ENCODE measurements around the gene HOMER2.
A peak's percentile ranks its signal among the peaks of the same experiment; 100 is the strongest.

The HOMER2 gene

GRCh38 chr15:82916161-82916952, 36.2 kb downstream of the HOMER2 start:
- no peaks in the 10 kb centered on the region for H4K20me1 ChIP-seq (ENCODE audit: insufficient read depth, low read length, poor library complexity, severe bottlenecking)
- H3K4me1 ChIP-seq (ENCODE audit: insufficient read depth, low read length, poor library complexity, severe bottlenecking): peaks cover under 1% of the 10 kb centered on the region
- H3K36me3 ChIP-seq (ENCODE audit: insufficient read depth, low read length): no peaks in the 10 kb centered on the region
- no peaks in the 10 kb centered on the region for H3F3A ChIP-seq (ENCODE audit: low read depth)
- H3K79me2 ChIP-seq (ENCODE audit: insufficient read depth, low read length): no peaks in the 10 kb centered on the region
- H3K9ac ChIP-seq (ENCODE audit: low read depth, low read length, poor library complexity, severe bottlenecking): no peak overlapping the region
- H3K27me3 ChIP-seq (ENCODE audit: insufficient read depth, low read length, poor library complexity, severe bottlenecking): no peaks in the 10 kb centered on the region
- no peaks in the 10 kb centered on the region for H3K9me3 ChIP-seq (ENCODE audit: insufficient read depth, low read depth, low read length)
- no peak overlapping the region for H3K4me2 ChIP-seq (ENCODE audit: low read depth, low read length, poor library complexity, severe bottlenecking)
- H3K4me3 ChIP-seq (ENCODE audit: low read length, poor library complexity, severe bottlenecking): no peak overlapping the region
- H2AFZ ChIP-seq (ENCODE audit: low read length): no peak overlapping the region
- H3K9me2 ChIP-seq (replicated peaks; ENCODE audit: low read depth, low read length): no peaks in the 10 kb centered on the region
- TF ChIP-seq EZH2phosphoT487 (IDR thresholded peaks at IDR 0.05; ENCODE audit: borderline replicate concordance) (no peak), CTCF (conservative IDR thresholded peaks at IDR 0.05; ENCODE audit: low read length) (no peak)

- Histone ChIP-seq H3K36me3 (ENCODE audit: insufficient read depth, low read length) (no peaks in the 10 kb centered on the region), H3K9ac (ENCODE audit: low read depth, low read length, poor library complexity, severe bottlenecking) (no peak overlapping the region), H4K20me1 (ENCODE audit: insufficient read depth, low read length, poor library complexity, severe bottlenecking) (no peaks in the 10 kb centered on the region), H3F3A (ENCODE audit: low read depth) (no peaks in the 10 kb centered on the region), H3K9me3 (ENCODE audit: insufficient read depth, low read depth, low read length) (no peaks in the 10 kb centered on the region), H2AFZ (ENCODE audit: low read length) (no peak overlapping the region), H3K4me3 (ENCODE audit: low read length, poor library complexity, severe bottlenecking) (no peak overlapping the region), H3K9me2 (replicated peaks; ENCODE audit: low read depth, low read length) (no peaks in the 10 kb centered on the region), H3K4me1 (ENCODE audit: insufficient read depth, low read length, poor library complexity, severe bottlenecking) (peaks cover 7% of the 10 kb centered on the region), H3K27me3 (ENCODE audit: insufficient read depth, low read length, poor library complexity, severe bottlenecking) (no peaks in the 10 kb centered on the region), H3K79me2 (ENCODE audit: insufficient read depth, low read length) (no peaks in the 10 kb centered on the region), H3K4me2 (ENCODE audit: low read depth, low read length, poor library complexity, severe bottlenecking) (no peak overlapping the region)
- TF ChIP-seq CTCF (conservative IDR thresholded peaks at IDR 0.05; ENCODE audit: low read length) (no peak), EZH2phosphoT487 (IDR thresholded peaks at IDR 0.05; ENCODE audit: borderline replicate concordance) (no peak)
Observed at GRCh38 chr15:82914396-82914795, 38.1 kb downstream of the HOMER2 start.

- H4K20me1 ChIP-seq (ENCODE audit: insufficient read depth, low read length, poor library complexity, severe bottlenecking): no peaks in the 10 kb centered on the region
- no peaks in the 10 kb centered on the region for H3K9me3 ChIP-seq (ENCODE audit: insufficient read depth, low read depth, low read length)
- H3K36me3 ChIP-seq (ENCODE audit: insufficient read depth, low read length): no peaks in the 10 kb centered on the region
- H3K79me2 ChIP-seq (ENCODE audit: insufficient read depth, low read length): no peaks in the 10 kb centered on the region
- no peak overlapping the region for H3K9ac ChIP-seq (ENCODE audit: low read depth, low read length, poor library complexity, severe bottlenecking)
- H3F3A ChIP-seq (ENCODE audit: low read depth): no peaks in the 10 kb centered on the region
- TF ChIP-seq CTCF (conservative IDR thresholded peaks at IDR 0.05; ENCODE audit: low read length) (no peak), EZH2phosphoT487 (IDR thresholded peaks at IDR 0.05; ENCODE audit: borderline replicate concordance) (no peak)
- no peak overlapping the region for H2AFZ ChIP-seq (ENCODE audit: low read length)
- no peak overlapping the region for H3K4me3 ChIP-seq (ENCODE audit: low read length, poor library complexity, severe bottlenecking)
- H3K9me2 ChIP-seq (replicated peaks; ENCODE audit: low read depth, low read length): no peaks in the 10 kb centered on the region
- peaks cover 7% of the 10 kb centered on the region for H3K4me1 ChIP-seq (ENCODE audit: insufficient read depth, low read length, poor library complexity, severe bottlenecking)
- H3K4me2 ChIP-seq (ENCODE audit: low read depth, low read length, poor library complexity, severe bottlenecking): peak overlapping the region; percentile 36
- H3K27me3 ChIP-seq (ENCODE audit: insufficient read depth, low read length, poor library complexity, severe bottlenecking): no peaks in the 10 kb centered on the region
Observed at GRCh38 chr15:82911458-82911857, 41.1 kb downstream of the HOMER2 start.

All from Loucy (cell line).